HG02759 (cell line): ENCODE data around the gene SHISAL1.

Source experiments
- ATAC-seq: cut with Tn5 transposase; IDR thresholded peaks from one replicate; pipeline ENCODE4 v1.9.1; 2021; ENCODE audit warnings: mild to moderate bottlenecking, moderate library complexity; ENCODE audit not compliant: unreplicated experiment

Gene SHISAL1

GRCh38 chr22:44197271-44197670, 115.5 kb downstream of the SHISAL1 start:
- no peak for ATAC-seq

DNA sequence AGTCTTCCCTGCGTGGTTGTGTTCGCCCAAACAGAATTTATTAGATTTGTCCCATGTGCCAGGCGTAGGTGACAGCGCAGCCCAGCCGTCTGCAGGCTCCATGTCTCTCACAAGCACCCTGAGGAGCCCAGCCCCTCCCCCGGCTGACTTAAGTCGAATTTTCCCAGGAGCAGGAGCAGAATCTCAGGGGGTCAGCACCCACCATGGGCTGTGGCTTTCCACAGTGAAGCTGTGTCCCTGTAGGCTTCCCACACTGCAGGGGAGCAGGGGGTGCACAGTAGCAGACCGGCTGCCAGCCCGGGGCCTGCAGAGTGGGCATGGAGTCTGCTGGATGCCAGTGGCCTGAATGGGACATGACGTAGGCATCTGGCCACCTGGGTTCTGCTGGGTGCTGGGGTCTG, 116.0 kb downstream of the SHISAL1 start:
- no peak for ATAC-seq

- no peak for ATAC-seq
Observed at GRCh38 chr22:44196241-44196640, 116.5 kb downstream of the SHISAL1 start.

GRCh38 chr22:44195189-44195871, 117.4 kb downstream of the SHISAL1 start:
- ATAC-seq: no peak

- ATAC-seq: no peak
Observed at GRCh38 chr22:44194569-44194968, 118.2 kb downstream of the SHISAL1 start.
